Caco-2 (cell line): ENCODE data around the gene DNAAF8. TPM values are rescaled to one million over a fixed set of nuclear protein-coding genes. Genes with fewer than 3 reads are reported as not detected.

Source experiments
- BruUV-seq: library from RNA; stranded (reverse); fragments of 400-500 nt; replicated peaks from 2 replicates; lab custom pipeline; 2021; lab: Mats Ljungman, UMichigan
- CTCF ChIA-PET: fragments of 300-600 bp; sonication (Branson Sonifier 250); formaldehyde crosslinking; loops from one replicate; lab custom pipeline; 2022; ENCODE audit warnings: antibody characterized with exemption; lab: Charles Lee
- POLR2A ChIA-PET: fragments of 300-600 bp; sonication (Branson Sonifier 250); formaldehyde crosslinking; loops from one replicate; lab custom pipeline; 2022; ENCODE audit warnings: antibody characterized with exemption; lab: Charles Lee
- DNase-seq, 2 experiments: peaks; one replicate each; pipeline versions ENCODE4 v3.0.0 to v3.0.0-alpha.2; 2020 to 2022
- H3K27me3 ChIP-seq: replicated peaks from 2 replicates; pipeline ENCODE4 v1.6.0; 2011; ENCODE audit warnings: low read length; ENCODE audit not compliant: control insufficient read depth, insufficient read depth
- H3K36me3 ChIP-seq: 2 replicates; pipeline ENCODE4 v1.5.1; 2011; ENCODE audit warnings: low read length; ENCODE audit not compliant: control insufficient read depth, insufficient read depth
- H3K4me1 ChIP-seq: fragments of 250-450 bp; sonication (Bioruptor Pico); 2 replicates; pipeline ENCODE4 v1.5.1; 2020; ENCODE audit warnings: mild to moderate bottlenecking
- H3K4me3 ChIP-seq: 2 replicates; pipeline ENCODE4 v1.5.1; 2011; ENCODE audit warnings: low read depth, mild to moderate bottlenecking, control low read depth, low read length
- H3K9me3 ChIP-seq: fragments of 250-450 bp; sonication (Bioruptor Pico); 2 replicates; pipeline ENCODE4 v1.5.1; 2020; ENCODE audit warnings: mild to moderate bottlenecking, moderate library complexity
- H3K27ac Mint-ChIP-seq: one replicate; pipeline ENCODE4 v1.8.0; 2022; ENCODE audit warnings: mixed read lengths; ENCODE audit not compliant: unreplicated experiment
- H3K27me3 Mint-ChIP-seq: one replicate; pipeline ENCODE4 v1.8.0; 2022; ENCODE audit warnings: mixed read lengths; ENCODE audit not compliant: insufficient read depth, unreplicated experiment
- H3K36me3 Mint-ChIP-seq: one replicate; pipeline ENCODE4 v1.8.0; 2022; ENCODE audit warnings: mild to moderate bottlenecking, mixed read lengths; ENCODE audit not compliant: insufficient read depth, unreplicated experiment
- H3K4me1 Mint-ChIP-seq: one replicate; pipeline ENCODE4 v1.8.0; 2022; ENCODE audit warnings: low read depth, mixed read lengths; ENCODE audit not compliant: unreplicated experiment
- H3K4me3 Mint-ChIP-seq: one replicate; pipeline ENCODE4 v1.8.0; 2022; ENCODE audit warnings: mild to moderate bottlenecking, moderate library complexity, mixed read lengths; ENCODE audit not compliant: unreplicated experiment
- H3K9me3 Mint-ChIP-seq: one replicate; pipeline ENCODE4 v1.8.0; 2022; ENCODE audit warnings: mixed read lengths; ENCODE audit not compliant: unreplicated experiment
- intact Hi-C: fragments of 100-400 bp; cut with micrococcal nuclease; formaldehyde crosslinking; loops from one replicate; pipeline ENCODE4 v1.10.0; 2022; ENCODE audit not compliant: unreplicated experiment
- total RNA-seq: library from RNA; stranded (reverse); gene quantifications from 2 replicates; pipeline ENCODE4 v1.2.3, GENCODE V29; 2022
- TF ChIP-seq, protein P1 (sequence below), 2 experiments: fragments of 200-600 bp in 1 of 2; IDR thresholded peaks; 1 replicate in 1 of 2; 2 replicates in 1 of 2; pipeline versions ENCODE4 v1.5.1 to v1.8.0; 2011 to 2022; ENCODE audit warnings: antibody characterized with exemption in 1 of 2, control low read depth in 1 of 2, inconsistent platforms in 1 of 2, low read depth in 1 of 2, low read length in 1 of 2, mild to moderate bottlenecking in 1 of 2, moderate library complexity in 1 of 2; ENCODE audit not compliant: insufficient read depth in 1 of 2, severe bottlenecking in 1 of 2, unreplicated experiment in 1 of 2

Gene DNAAF8
- total RNA-seq, 1 experiment from 2014 or later = 0.54 TPM

DNA sequence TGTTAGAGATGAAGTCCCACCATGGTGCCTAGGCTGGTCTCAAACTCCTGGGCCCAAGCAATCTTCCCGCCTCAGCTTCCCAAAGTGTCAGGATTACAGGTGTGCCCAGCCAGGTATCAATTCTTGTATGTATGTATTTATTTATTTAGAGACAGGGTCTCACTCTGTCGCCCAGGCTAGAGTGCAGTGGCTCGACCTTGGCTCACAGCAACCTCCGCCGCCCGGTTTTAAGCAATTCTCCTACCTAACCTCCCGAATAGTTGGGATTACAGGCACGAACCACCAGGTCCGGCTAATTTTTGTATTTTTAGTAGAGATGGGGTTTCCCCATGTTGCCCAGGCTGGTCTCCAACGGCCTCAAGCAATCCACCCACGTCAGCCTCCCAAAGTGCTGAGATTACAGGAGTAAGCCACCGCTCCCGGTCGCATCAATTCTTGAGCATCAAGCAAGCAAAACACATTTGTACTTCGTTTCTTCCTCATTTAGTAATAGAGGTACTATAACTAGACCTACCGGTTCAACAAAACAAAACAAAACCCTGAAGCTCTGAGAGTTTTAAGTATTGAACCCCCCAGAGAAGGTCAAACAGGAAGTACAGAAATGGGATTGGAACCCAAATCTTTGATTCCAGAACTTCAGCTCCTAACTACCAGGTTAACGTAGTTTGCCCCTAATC, 33.7 kb downstream of the DNAAF8 start:
- peak overlapping the region; percentile 77 for H3K4me3 Mint-ChIP-seq
- peak overlapping the region; percentile 71 for H3K27ac Mint-ChIP-seq
- no peaks in the 10 kb centered on the region for H3K36me3 ChIP-seq
- intact Hi-C loops = loop anchor here (1.0 to 2.0 kb wide), 5 partner anchors 21 to 188 kb away; partner anchors contain the start of genes ANKS3, DNAAF8, NUDT16L1 and ROGDI
- ChIA-PET CTCF (interaction anchor here (2.1 kb wide), 1 partner anchor 33 kb away, joined by 7 read pairs; the partner anchor contains the start of genes ANKS3 and DNAAF8), POLR2A (interaction anchor here (0.7 to 1.7 kb wide), 3 partner anchors 20 to 177 kb away, joined by 6 to 20 read pairs (median 6); partner anchors contain the start of genes ANKS3, DNAAF8 and SEPTIN12)
- peak in 1 of 2 experiments; percentile 16 for DNase-seq
- no peaks in the 10 kb centered on the region for H3K9me3 ChIP-seq
- H3K27me3 ChIP-seq = no peaks in the 10 kb centered on the region
- H3K9me3 Mint-ChIP-seq = no peaks in the 10 kb centered on the region
- H3K27me3 Mint-ChIP-seq = no peaks in the 10 kb centered on the region
- BruUV-seq = TSS peak; percentile 9
- peaks cover 10% of the 10 kb centered on the region; the same call in 1 of the 2 replicates for H3K4me1 ChIP-seq
- H3K36me3 Mint-ChIP-seq = peaks cover 15% of the 10 kb centered on the region
- H3K4me1 Mint-ChIP-seq = peaks cover 10% of the 10 kb centered on the region
- peak overlapping the region; percentile 66 for H3K4me3 ChIP-seq
- TF ChIP-seq, protein P1, sequence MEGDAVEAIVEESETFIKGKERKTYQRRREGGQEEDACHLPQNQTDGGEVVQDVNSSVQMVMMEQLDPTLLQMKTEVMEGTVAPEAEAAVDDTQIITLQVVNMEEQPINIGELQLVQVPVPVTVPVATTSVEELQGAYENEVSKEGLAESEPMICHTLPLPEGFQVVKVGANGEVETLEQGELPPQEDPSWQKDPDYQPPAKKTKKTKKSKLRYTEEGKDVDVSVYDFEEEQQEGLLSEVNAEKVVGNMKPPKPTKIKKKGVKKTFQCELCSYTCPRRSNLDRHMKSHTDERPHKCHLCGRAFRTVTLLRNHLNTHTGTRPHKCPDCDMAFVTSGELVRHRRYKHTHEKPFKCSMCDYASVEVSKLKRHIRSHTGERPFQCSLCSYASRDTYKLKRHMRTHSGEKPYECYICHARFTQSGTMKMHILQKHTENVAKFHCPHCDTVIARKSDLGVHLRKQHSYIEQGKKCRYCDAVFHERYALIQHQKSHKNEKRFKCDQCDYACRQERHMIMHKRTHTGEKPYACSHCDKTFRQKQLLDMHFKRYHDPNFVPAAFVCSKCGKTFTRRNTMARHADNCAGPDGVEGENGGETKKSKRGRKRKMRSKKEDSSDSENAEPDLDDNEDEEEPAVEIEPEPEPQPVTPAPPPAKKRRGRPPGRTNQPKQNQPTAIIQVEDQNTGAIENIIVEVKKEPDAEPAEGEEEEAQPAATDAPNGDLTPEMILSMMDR (IDR thresholded peaks at IDR 0.05; ENCODE audit: insufficient read depth in 1 of 2, low read depth in 1 of 2, low read length in 1 of 2, severe bottlenecking in 1 of 2, unreplicated experiment in 1 of 2) = no peak

DNA sequence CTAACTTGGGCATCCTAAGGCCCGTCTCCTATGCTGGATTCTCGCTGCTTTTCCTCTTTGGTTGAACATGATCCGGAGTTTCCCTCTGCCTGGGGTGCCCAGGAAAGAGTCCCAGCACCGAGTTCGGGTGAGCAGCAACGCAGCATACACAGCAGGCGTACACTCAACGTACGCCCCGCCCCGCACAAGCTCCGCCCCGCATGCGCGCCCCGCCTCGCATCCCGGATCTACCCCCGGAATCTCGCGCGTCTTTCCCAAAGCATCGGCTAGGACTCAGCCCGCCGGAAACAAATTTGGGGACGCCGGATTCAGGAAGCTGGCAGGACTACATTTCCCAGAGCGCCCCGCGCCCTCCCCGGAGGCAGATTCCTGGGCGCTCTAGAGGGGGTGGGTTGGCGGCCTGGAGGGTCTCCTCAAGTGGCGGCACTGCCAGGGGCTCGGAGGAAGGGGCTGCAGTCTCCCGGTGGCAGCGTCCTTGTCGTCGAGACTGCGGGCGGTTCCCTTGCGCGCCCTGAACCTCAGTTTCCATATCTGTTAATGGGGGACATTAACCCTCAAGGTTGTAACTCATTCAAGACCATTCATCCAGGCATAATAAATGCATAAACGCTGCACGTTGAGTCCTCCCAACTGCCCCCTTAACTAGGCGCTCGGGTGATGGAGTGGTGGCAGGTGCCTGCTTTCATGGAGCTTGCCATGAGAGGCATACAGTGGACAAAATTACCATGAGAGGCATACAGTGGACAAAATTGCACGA, 34.4 kb downstream of the DNAAF8 start:
- peaks cover 10% of the 10 kb centered on the region; the same call in 1 of the 2 replicates for H3K4me1 ChIP-seq
- no peaks in the 10 kb centered on the region for H3K9me3 ChIP-seq
- peak overlapping the region; percentile 71 for H3K27ac Mint-ChIP-seq
- no TSS peak for BruUV-seq
- TF ChIP-seq, protein P1 (IDR thresholded peaks at IDR 0.05; ENCODE audit: insufficient read depth in 1 of 2, low read depth in 1 of 2, low read length in 1 of 2, severe bottlenecking in 1 of 2, unreplicated experiment in 1 of 2) = no peak
- ChIA-PET POLR2A (interaction anchor here (0.7 to 1.7 kb wide), 5 partner anchors 20 to 294 kb away, joined by 3 to 20 read pairs (median 6); partner anchors contain the start of genes ANKS3, DNAAF8, NMRAL1 and SEPTIN12), CTCF (interaction anchor here (0.6 to 2.1 kb wide), 2 partner anchors 34 to 169 kb away, joined by 3 to 7 read pairs; partner anchors contain the start of genes ANKS3 and DNAAF8)
- H3K27me3 ChIP-seq = no peaks in the 10 kb centered on the region
- no peaks in the 10 kb centered on the region for H3K36me3 ChIP-seq
- intact Hi-C loops = loop anchor here (1.0 to 2.0 kb wide), 4 partner anchors 20 to 188 kb away; partner anchors contain the start of genes ANKS3, DNAAF8, ROGDI and SEPTIN12
- H3K4me1 Mint-ChIP-seq = peaks cover 12% of the 10 kb centered on the region
- H3K27me3 Mint-ChIP-seq = no peaks in the 10 kb centered on the region
- H3K9me3 Mint-ChIP-seq = no peaks in the 10 kb centered on the region
- DNase-seq = peak; percentile 95 to 96
- H3K36me3 Mint-ChIP-seq = peaks cover 9% of the 10 kb centered on the region
- H3K4me3 Mint-ChIP-seq = peak overlapping the region; percentile 77
- H3K4me3 ChIP-seq = peak overlapping the region; percentile 66

DNA sequence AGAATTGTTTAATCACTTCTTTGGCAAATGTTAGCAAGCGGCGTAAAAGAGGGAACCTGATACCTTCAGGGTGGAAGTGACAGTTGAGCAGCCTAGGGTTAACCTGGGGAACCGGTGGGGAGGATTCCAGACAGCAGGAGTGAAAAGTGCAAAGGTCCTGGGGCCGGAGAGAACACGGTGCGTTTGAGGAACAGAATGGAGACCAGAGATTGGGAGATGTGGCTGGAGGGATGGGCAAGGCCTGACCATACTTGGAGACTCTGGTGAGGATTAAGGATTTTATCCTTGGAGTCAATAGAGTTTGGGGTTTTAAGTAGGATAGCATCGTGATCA, 34.9 kb downstream of the DNAAF8 start:
- ChIA-PET CTCF (interaction anchor here (0.6 to 2.1 kb wide), 2 partner anchors 35 to 169 kb away, joined by 3 to 7 read pairs; partner anchors contain the start of genes ANKS3 and DNAAF8), POLR2A (interaction anchor here (0.7 to 1.7 kb wide), 4 partner anchors 19 to 295 kb away, joined by 3 to 20 read pairs (median 5); partner anchors contain the start of genes ANKS3, DNAAF8, NMRAL1 and SEPTIN12)
- Mint-ChIP-seq H3K27me3 (no peaks in the 10 kb centered on the region), H3K27ac (no peak overlapping the region), H3K4me1 (peaks cover 17% of the 10 kb centered on the region), H3K4me3 (peak overlapping the region; percentile 77), H3K9me3 (no peaks in the 10 kb centered on the region), H3K36me3 (peaks cover 9% of the 10 kb centered on the region)
- intact Hi-C loops = loop anchor here (2.0 kb wide), 2 partner anchors 20 to 34 kb away; partner anchors contain the start of genes ANKS3, DNAAF8 and SEPTIN12
- BruUV-seq = no TSS peak
- Histone ChIP-seq H3K4me3 (peak overlapping the region; percentile 66), H3K27me3 (no peaks in the 10 kb centered on the region), H3K9me3 (no peaks in the 10 kb centered on the region), H3K4me1 (peaks cover 10% of the 10 kb centered on the region; the same call in 1 of the 2 replicates), H3K36me3 (no peaks in the 10 kb centered on the region)
- TF ChIP-seq, protein P1 (IDR thresholded peaks at IDR 0.05; ENCODE audit: insufficient read depth in 1 of 2, low read depth in 1 of 2, low read length in 1 of 2, severe bottlenecking in 1 of 2, unreplicated experiment in 1 of 2) = no peak
- DNase-seq = no peak
